Loucy (cell line): ENCODE results near the gene IL9.

ENCODE experiments used
- H2AFZ ChIP-seq: fragments of 200-600 bp; sonication (generic); 2 replicates; pipeline ENCODE4 v1.6.0; 2016; ENCODE audit warnings: antibody characterized with exemption, mild to moderate bottlenecking, low read length, moderate library complexity
- H3F3A ChIP-seq: fragments of 200-600 bp; 2 replicates; pipeline ENCODE4 v1.6.0; 2016; ENCODE audit warnings: antibody characterized with exemption, low read depth, mild to moderate bottlenecking
- H3K27me3 ChIP-seq: fragments of 200-600 bp; sonication (generic); 2 replicates; pipeline ENCODE4 v1.6.1; 2014; ENCODE audit warnings: low read length, mild to moderate bottlenecking; ENCODE audit not compliant: insufficient read depth, poor library complexity, severe bottlenecking
- H3K36me3 ChIP-seq: fragments of 200-600 bp; sonication (generic); 2 replicates; pipeline ENCODE4 v1.6.1; 2016; ENCODE audit warnings: low read length; ENCODE audit not compliant: insufficient read depth
- H3K4me1 ChIP-seq: fragments of 200-600 bp; sonication (generic); 2 replicates; pipeline ENCODE4 v1.5.1; 2014; ENCODE audit warnings: low read length, mild to moderate bottlenecking; ENCODE audit not compliant: insufficient read depth, poor library complexity, severe bottlenecking
- H3K4me2 ChIP-seq: fragments of 200-600 bp; sonication (generic); 2 replicates; pipeline ENCODE4 v1.6.0; 2014; ENCODE audit warnings: antibody characterized with exemption, low read length, low read depth, mild to moderate bottlenecking; ENCODE audit not compliant: poor library complexity, severe bottlenecking
- H3K4me3 ChIP-seq: fragments of 200-600 bp; sonication (generic); 2 replicates; pipeline ENCODE4 v1.5.1; 2014; ENCODE audit warnings: low read length, mild to moderate bottlenecking, mixed read lengths; ENCODE audit not compliant: poor library complexity, severe bottlenecking
- H3K79me2 ChIP-seq: fragments of 200-600 bp; sonication (generic); 2 replicates; pipeline ENCODE4 v1.6.1; 2014; ENCODE audit warnings: low read length; ENCODE audit not compliant: insufficient read depth
- H3K9ac ChIP-seq: fragments of 200-600 bp; sonication (generic); 2 replicates; pipeline ENCODE4 v1.6.0; 2014; ENCODE audit warnings: mild to moderate bottlenecking, low read depth, low read length, moderate library complexity; ENCODE audit not compliant: poor library complexity, severe bottlenecking
- H3K9me2 ChIP-seq: fragments of 200-600 bp; sonication (generic); replicated peaks from 2 replicates; pipeline ENCODE4 v1.6.1; 2016; ENCODE audit warnings: low read depth, low read length, mixed read lengths
- H3K9me3 ChIP-seq: fragments of 200-600 bp; sonication (generic); 2 replicates; pipeline ENCODE4 v1.6.1; 2014; ENCODE audit warnings: mild to moderate bottlenecking, antibody characterized with exemption, low read length, low read depth; ENCODE audit not compliant: insufficient read depth
- H4K20me1 ChIP-seq: fragments of 200-600 bp; sonication (generic); 2 replicates; pipeline ENCODE4 v1.6.0; 2014; ENCODE audit warnings: antibody characterized with exemption, low read length, mild to moderate bottlenecking; ENCODE audit not compliant: insufficient read depth, poor library complexity, severe bottlenecking
- EZH2phosphoT487 ChIP-seq: fragments of 200-600 bp; IDR thresholded peaks from 2 replicates; pipeline ENCODE4 v1.6.1; 2018; ENCODE audit warnings: antibody characterized with exemption, mild to moderate bottlenecking, moderate library complexity, borderline replicate concordance
- TF ChIP-seq, protein P1 (sequence below): fragments of 200-600 bp; sonication (generic); conservative IDR thresholded peaks from 2 replicates; pipeline ENCODE4 v1.5.1; 2014; ENCODE audit warnings: mild to moderate bottlenecking, antibody characterized with exemption, low read length

The IL9 gene

DNA sequence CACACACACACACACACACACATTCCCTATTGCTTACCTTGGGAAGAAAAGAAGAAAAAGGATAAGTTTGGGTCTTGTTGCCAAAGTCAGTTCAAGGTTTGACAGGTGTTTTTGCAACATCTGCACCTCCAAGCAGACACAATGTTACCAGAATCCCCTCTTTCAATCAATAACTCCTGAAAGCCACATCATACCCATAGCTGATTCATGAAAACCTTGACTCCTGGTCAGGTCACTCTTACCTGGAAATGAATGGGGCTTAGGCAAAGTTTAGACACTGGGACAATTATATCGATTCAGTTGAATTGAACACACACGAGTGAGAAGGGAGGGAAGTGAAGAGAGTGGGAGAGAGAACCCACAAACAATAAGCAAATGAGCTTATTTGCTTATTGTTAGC is 27.0 kb downstream of the IL9 start:
- no peak for TF ChIP-seq EZH2phosphoT487
- TF ChIP-seq, protein P1, sequence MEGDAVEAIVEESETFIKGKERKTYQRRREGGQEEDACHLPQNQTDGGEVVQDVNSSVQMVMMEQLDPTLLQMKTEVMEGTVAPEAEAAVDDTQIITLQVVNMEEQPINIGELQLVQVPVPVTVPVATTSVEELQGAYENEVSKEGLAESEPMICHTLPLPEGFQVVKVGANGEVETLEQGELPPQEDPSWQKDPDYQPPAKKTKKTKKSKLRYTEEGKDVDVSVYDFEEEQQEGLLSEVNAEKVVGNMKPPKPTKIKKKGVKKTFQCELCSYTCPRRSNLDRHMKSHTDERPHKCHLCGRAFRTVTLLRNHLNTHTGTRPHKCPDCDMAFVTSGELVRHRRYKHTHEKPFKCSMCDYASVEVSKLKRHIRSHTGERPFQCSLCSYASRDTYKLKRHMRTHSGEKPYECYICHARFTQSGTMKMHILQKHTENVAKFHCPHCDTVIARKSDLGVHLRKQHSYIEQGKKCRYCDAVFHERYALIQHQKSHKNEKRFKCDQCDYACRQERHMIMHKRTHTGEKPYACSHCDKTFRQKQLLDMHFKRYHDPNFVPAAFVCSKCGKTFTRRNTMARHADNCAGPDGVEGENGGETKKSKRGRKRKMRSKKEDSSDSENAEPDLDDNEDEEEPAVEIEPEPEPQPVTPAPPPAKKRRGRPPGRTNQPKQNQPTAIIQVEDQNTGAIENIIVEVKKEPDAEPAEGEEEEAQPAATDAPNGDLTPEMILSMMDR = no peak
- no peaks in the 10 kb centered on the region for H3K4me1 ChIP-seq
- no peak overlapping the region for H3K9ac ChIP-seq
- no peaks in the 10 kb centered on the region for H3K36me3 ChIP-seq
- H2AFZ ChIP-seq = no peak overlapping the region
- no peaks in the 10 kb centered on the region for H3K27me3 ChIP-seq
- H3K79me2 ChIP-seq = no peaks in the 10 kb centered on the region
- H4K20me1 ChIP-seq = no peaks in the 10 kb centered on the region
- H3F3A ChIP-seq = no peaks in the 10 kb centered on the region
- H3K4me2 ChIP-seq = no peak overlapping the region
- H3K9me2 ChIP-seq = no peaks in the 10 kb centered on the region
- no peaks in the 10 kb centered on the region for H3K9me3 ChIP-seq
- H3K4me3 ChIP-seq = no peak overlapping the region

DNA sequence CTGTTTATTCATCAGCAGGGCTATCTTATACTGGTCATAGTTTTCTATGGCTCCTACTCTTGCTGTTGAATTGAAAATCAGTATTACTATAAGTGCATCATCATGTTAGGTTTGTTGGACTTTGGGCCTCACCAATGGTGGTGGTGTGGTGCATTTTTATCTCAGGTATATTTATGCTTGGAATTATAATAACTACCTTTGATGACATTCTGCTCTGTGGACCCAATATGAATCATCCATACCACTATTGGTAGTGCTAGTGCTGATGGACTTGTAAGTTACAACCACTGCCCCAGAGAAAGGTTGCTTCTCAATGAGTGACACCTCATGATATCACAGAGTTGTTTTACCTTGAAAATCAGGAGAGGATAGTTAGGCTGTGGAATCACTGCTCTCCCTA is 28.0 kb downstream of the IL9 start:
- Histone ChIP-seq H4K20me1 (no peaks in the 10 kb centered on the region), H3K4me1 (no peaks in the 10 kb centered on the region), H3K9me3 (no peaks in the 10 kb centered on the region), H3K36me3 (no peaks in the 10 kb centered on the region), H3K79me2 (no peaks in the 10 kb centered on the region), H3K9me2 (no peaks in the 10 kb centered on the region), H3K27me3 (no peaks in the 10 kb centered on the region), H3K9ac (no peak overlapping the region), H3K4me2 (no peak overlapping the region), H2AFZ (no peak overlapping the region), H3K4me3 (no peak overlapping the region), H3F3A (no peaks in the 10 kb centered on the region)
- no peak for TF ChIP-seq EZH2phosphoT487
- TF ChIP-seq, protein P1 = no peak

DNA sequence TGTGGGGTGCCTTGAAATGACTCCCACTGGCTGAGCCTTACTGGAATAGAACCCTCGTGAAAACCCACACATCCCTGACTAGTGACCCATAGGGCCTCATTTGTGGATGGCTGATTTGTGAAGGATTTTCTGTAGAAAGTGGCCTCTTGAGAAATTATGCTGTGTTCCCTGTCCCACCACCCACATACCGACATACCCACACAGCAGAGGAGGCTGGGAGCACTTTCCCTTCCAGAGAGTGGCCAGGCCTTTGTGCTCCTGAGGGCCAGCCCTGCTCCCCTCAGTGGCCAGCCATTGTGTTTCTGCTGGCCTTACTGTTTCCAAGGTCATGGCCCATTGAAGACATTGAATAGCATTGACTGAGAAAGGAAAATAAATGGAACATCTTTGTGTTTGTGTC is 29.6 kb downstream of the IL9 start:
- H3K9me3 ChIP-seq = no peaks in the 10 kb centered on the region
- no peaks in the 10 kb centered on the region for H3K4me1 ChIP-seq
- no peak overlapping the region for H3K4me2 ChIP-seq
- no peaks in the 10 kb centered on the region for H3F3A ChIP-seq
- H3K9me2 ChIP-seq = no peaks in the 10 kb centered on the region
- H3K79me2 ChIP-seq = no peaks in the 10 kb centered on the region
- no peak overlapping the region for H3K9ac ChIP-seq
- no peak overlapping the region for H3K4me3 ChIP-seq
- no peaks in the 10 kb centered on the region for H4K20me1 ChIP-seq
- TF ChIP-seq, protein P1 = no peak
- H2AFZ ChIP-seq = no peak overlapping the region
- no peaks in the 10 kb centered on the region for H3K27me3 ChIP-seq
- no peaks in the 10 kb centered on the region for H3K36me3 ChIP-seq
